ENCODE results near the gene PCDHGA3. TPM values are rescaled to one million over a fixed set of nuclear protein-coding genes. Genes with fewer than 3 reads are reported as not detected.
"Not testable (repeated sequence)": the region's sequence is repeated elsewhere in the genome, so short reads cannot be mapped to it uniquely, and the experiment has no call there.

PCDHGA3 gene
- polyA plus RNA-seq, 1 of the 3 experiments (the other 2 are of a cell fraction) = 0.33 TPM

DNA sequence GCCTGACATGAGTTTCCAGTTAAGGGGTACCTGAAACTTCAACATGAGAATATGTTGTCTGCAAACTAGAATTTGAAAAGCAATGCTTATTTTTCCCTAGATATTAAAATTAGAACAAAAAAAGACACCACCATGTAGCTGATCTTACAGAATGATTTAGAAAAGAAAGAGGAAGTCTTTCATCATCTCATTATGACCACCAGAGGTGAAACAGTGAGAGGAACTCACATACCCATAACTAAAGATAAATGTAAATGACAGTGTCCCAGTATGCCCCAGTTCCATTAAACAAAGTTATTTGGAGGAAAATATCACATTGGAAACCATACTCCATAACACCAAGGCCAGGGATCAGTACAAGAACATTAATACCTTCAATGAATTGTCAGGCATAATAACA is 29.9 kb upstream of the PCDHGA3 start (continued):
- TF ChIP-seq, protein P1, sequence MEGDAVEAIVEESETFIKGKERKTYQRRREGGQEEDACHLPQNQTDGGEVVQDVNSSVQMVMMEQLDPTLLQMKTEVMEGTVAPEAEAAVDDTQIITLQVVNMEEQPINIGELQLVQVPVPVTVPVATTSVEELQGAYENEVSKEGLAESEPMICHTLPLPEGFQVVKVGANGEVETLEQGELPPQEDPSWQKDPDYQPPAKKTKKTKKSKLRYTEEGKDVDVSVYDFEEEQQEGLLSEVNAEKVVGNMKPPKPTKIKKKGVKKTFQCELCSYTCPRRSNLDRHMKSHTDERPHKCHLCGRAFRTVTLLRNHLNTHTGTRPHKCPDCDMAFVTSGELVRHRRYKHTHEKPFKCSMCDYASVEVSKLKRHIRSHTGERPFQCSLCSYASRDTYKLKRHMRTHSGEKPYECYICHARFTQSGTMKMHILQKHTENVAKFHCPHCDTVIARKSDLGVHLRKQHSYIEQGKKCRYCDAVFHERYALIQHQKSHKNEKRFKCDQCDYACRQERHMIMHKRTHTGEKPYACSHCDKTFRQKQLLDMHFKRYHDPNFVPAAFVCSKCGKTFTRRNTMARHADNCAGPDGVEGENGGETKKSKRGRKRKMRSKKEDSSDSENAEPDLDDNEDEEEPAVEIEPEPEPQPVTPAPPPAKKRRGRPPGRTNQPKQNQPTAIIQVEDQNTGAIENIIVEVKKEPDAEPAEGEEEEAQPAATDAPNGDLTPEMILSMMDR (IDR thresholded peaks at IDR 0.05) = no peak
- no peak for TF ChIP-seq EZH2phosphoT487 (IDR thresholded peaks at IDR 0.05; ENCODE audit: borderline replicate concordance, low read depth)
- TF ChIP-seq, protein P2, sequence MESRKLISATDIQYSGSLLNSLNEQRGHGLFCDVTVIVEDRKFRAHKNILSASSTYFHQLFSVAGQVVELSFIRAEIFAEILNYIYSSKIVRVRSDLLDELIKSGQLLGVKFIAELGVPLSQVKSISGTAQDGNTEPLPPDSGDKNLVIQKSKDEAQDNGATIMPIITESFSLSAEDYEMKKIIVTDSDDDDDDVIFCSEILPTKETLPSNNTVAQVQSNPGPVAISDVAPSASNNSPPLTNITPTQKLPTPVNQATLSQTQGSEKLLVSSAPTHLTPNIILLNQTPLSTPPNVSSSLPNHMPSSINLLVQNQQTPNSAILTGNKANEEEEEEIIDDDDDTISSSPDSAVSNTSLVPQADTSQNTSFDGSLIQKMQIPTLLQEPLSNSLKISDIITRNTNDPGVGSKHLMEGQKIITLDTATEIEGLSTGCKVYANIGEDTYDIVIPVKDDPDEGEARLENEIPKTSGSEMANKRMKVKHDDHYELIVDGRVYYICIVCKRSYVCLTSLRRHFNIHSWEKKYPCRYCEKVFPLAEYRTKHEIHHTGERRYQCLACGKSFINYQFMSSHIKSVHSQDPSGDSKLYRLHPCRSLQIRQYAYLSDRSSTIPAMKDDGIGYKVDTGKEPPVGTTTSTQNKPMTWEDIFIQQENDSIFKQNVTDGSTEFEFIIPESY (IDR thresholded peaks at IDR 0.05; ENCODE audit: borderline replicate concordance, low read depth) = no peak
- no peak for TF ChIP-seq FOSL2 (IDR thresholded peaks at IDR 0.05; ENCODE audit: borderline replicate concordance, low read depth)
- TF ChIP-seq, protein P3, sequence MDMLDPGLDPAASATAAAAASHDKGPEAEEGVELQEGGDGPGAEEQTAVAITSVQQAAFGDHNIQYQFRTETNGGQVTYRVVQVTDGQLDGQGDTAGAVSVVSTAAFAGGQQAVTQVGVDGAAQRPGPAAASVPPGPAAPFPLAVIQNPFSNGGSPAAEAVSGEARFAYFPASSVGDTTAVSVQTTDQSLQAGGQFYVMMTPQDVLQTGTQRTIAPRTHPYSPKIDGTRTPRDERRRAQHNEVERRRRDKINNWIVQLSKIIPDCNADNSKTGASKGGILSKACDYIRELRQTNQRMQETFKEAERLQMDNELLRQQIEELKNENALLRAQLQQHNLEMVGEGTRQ (IDR thresholded peaks at IDR 0.05; ENCODE audit: borderline replicate concordance, low read depth, low read length) = no peak
- no peak for TF ChIP-seq TAF1 (IDR thresholded peaks at IDR 0.05; ENCODE audit: borderline replicate concordance, low read depth, low read length)
- TF ChIP-seq CHD2 (IDR thresholded peaks at IDR 0.05; ENCODE audit: low read length, partially characterized antibody) = no peak

DNA sequence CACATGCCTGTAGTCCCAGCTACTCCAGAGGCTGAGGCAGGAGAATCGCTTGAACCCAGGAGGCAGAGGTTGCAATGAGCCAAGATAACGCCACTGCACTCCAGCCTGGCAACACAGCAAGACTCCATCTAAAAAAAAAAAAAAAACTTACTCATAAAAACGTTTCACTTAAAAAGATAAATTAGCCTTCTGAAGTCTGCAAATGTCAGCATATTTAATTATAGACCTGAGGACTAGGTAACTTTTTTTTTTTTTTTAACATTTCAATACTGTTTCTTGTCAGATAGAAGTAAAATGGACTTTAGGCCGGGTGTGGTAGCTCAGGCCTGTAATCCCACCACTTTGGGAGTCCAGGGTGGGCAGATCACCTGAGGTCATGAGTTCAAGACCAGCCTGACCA is 26.7 kb upstream of the PCDHGA3 start:
- H3K4me3 ChIP-seq (ENCODE audit: low read depth in 2 of 2, low read length in 1 of 2); H3K9ac ChIP-seq; DNase-seq; H4K20me1 ChIP-seq (ENCODE audit: insufficient read depth); H3K27ac ChIP-seq (ENCODE audit: low read depth in 2 of 2, low read length in 1 of 2); H3K27me3 ChIP-seq (ENCODE audit: insufficient read depth); H3K9me2 ChIP-seq; H3K4me2 ChIP-seq; H3K4me1 ChIP-seq (ENCODE audit: control insufficient read depth in 1 of 2, insufficient read depth in 2 of 2, low read depth in 1 of 2, low read length in 1 of 2); POLR2A ChIA-PET; H2AFZ ChIP-seq (ENCODE audit: low read depth): not testable (repeated sequence)
- Histone ChIP-seq H3K79me2 (ENCODE audit: insufficient read depth) (peaks cover 78% of the 10 kb centered on the region), H3F3A (replicated peaks; ENCODE audit: insufficient read depth) (peaks cover 20% of the 10 kb centered on the region), H3K36me3 (replicated peaks in 1 of 2; ENCODE audit: control insufficient read depth in 1 of 2, insufficient read depth in 2 of 2, low read length in 1 of 2) (peaks cover 24 to 70% of the 10 kb centered on the region in 2 experiments), H3K9me3 (peaks cover 40% of the 10 kb centered on the region)
- WGBS (ENCODE audit: low lambda C conversion rate) = 73% methylated on average over 4 of the region's 4 CpGs
- CTCF ChIA-PET = interaction anchor here (0.7 to 5.4 kb wide), 3 partner anchors 9 to 246 kb away, joined by 3 to 36 read pairs (median 4); no protein-coding TSS in a partner anchor

DNA sequence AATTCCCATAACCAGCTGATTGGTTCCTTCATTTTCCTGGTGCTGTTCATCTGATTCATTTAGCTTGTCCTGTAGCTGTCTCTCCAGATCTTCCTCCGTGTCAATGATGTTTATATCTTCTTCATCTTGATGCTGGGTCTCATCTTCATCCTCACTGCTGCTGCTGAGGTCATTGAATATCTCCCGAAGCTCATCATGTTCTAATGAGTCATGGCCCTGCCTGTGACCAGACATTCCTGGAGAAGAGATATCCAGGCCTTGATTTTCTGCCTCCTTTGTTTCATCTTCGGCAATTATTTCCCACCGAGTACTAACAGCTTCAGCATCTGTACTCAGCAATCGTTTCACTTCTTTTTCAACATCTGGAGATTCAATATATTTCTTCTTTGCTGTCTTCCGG is 24.4 kb upstream of the PCDHGA3 start:
- Histone ChIP-seq H3K4me3 (ENCODE audit: low read depth in 2 of 2, low read length in 1 of 2) (peak overlapping the region; percentile 80 to 92; a peak in 3 of 4 replicates), H3K9me2 (no peaks in the 10 kb centered on the region), H3K79me2 (ENCODE audit: insufficient read depth) (peaks cover 57% of the 10 kb centered on the region), H3K27ac (ENCODE audit: low read depth in 2 of 2, low read length in 1 of 2) (no peak overlapping the region), H4K20me1 (ENCODE audit: insufficient read depth) (peaks cover 3% of the 10 kb centered on the region; the same call in 1 of the 2 replicates), H3F3A (replicated peaks; ENCODE audit: insufficient read depth) (peaks cover 20% of the 10 kb centered on the region), H3K4me1 (ENCODE audit: control insufficient read depth in 1 of 2, insufficient read depth in 2 of 2, low read depth in 1 of 2, low read length in 1 of 2) (no peaks in the 10 kb centered on the region; a peak in 1 of 4 replicates), H3K9me3 (peaks cover 36% of the 10 kb centered on the region), H2AFZ (ENCODE audit: low read depth) (no peak overlapping the region), H3K27me3 (ENCODE audit: insufficient read depth) (no peaks in the 10 kb centered on the region), H3K9ac (no peak overlapping the region), H3K4me2 (no peak overlapping the region), H3K36me3 (replicated peaks in 1 of 2; ENCODE audit: control insufficient read depth in 1 of 2, insufficient read depth in 2 of 2, low read length in 1 of 2) (peaks cover 24 to 55% of the 10 kb centered on the region in 2 experiments)
- POLR2A ChIA-PET = interaction anchor here (1.2 kb wide), 1 partner anchor 242 kb away, joined by 4 read pairs; no protein-coding TSS in a partner anchor
- CTCF ChIA-PET = interaction anchor here (1.0 to 5.4 kb wide), 17 partner anchors 10 to 278 kb away, joined by 3 to 36 read pairs (median 6); partner anchors contain the start of genes PCDHB15, PCDHB9, PCDHGA1 and PCDHGA11
- 95% methylated on average over 6 of the region's 6 CpGs for WGBS (ENCODE audit: low lambda C conversion rate)
- TF ChIP-seq FOXM1 (IDR thresholded peaks at IDR 0.05; ENCODE audit: low read depth) = no peak
- no peak for TF ChIP-seq FOSL2 (IDR thresholded peaks at IDR 0.05; ENCODE audit: borderline replicate concordance, low read depth)
- DNase-seq = no peak

Data from SK-N-SH (cell line).